ENCODE results near the gene SAMD8.

SAMD8 gene

GRCh38 chr10:75223507-75223906, 112.1 kb downstream of the SAMD8 start:
- DNase-seq (ENCODE audit: low read depth), result no peak

DNA sequence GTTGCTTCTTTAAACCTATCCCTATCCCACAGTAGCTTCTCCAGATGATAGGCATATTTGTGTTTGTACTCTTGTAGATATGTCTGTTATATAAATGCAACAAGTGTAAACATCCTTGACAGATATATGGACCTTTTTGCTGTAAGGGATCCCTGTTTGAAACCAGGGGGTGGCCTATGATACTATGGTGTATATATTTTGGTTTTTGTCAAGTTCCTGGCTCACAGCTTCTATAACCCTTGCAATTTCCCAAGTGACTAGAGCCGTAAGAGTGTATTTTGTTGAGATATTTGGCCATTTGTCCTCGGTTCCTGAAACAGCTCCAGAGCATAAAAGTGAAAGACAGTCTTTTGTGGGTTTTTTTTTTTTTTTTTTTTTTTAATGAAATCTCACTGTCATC, 114.6 kb downstream of the SAMD8 start:
- DNase-seq (ENCODE audit: low read depth), result no peak

DNA sequence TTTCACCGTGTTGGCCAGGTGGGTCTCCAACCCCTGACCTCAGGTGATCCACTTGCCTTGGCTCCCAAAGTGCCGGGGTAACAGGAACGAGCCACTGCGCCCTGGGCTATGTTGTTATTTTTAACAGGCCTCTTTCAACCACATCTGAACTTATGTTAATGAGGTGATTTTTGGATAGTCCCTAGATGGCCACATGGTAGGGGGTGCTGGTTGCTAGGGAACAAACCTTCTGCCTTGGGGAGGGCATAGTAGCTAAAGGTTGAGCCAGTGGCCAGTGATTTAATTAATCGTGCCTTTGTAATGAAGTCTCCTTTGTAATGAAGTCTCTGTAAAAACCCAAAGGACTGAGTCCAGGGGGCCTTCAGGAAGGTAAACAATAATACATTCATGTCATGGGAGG, 115.2 kb downstream of the SAMD8 start:
- DNase-seq (ENCODE audit: low read depth), result no peak

DNA sequence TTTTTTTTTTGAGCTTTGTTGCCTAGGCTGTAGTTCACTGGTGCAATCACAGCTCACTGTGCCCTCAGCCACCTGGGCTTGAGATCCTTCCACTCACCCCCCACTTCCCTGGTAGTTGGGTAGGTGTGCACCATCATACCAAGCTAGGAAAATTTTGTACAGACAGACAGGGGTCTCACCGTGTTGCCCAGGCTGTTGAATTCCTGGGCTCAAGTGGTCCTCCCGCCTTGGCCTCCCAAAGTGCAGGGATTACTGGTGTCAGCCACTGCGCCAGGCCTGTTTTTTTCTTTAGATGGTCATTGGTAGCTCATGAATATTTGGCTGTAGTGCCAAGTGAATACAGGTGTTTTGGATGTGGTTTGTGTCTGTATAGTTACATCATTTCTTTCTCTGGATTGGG, 116.8 kb downstream of the SAMD8 start:
- no peak for DNase-seq (ENCODE audit: low read depth)

DNA sequence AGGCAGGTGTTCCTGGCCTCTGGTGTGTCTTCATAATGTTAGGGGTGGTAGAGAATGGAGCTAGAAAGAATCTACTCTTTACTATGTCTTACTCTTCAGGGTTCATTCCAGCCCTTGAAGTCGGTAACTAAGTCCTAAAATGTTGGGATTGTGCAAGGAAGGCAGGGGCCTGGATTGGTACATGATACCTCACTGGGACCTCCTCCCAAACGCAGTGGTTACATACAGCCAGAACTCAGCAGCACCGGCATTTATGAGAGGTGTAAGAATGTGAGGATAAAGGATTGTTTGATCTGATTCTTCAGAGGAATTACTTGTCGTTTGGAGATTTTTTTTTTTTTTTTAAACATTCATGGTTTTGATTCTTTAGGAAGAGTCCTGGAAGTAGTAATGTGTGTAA, 117.4 kb downstream of the SAMD8 start:
- no peak for DNase-seq (ENCODE audit: low read depth)

DNA sequence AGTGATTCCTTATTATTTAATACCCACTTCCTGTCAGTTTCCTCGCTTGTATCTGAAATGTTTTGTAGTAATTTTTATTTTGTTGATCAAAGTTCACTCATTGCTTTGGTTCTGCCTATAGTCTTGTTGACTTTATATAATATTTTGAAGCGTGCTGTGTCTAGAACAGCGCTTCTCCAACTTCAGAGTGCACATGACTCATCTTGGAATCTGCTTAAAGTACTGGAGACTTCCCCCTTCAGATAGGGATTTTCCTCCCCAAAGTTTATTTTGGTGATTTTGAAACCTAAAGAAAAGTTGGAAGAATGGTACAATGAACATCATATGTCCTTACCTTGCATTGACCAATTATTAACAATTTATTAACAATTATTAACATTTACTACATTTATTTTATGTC, 118.5 kb downstream of the SAMD8 start:
- no peak for DNase-seq (ENCODE audit: low read depth)

GRCh38 chr10:75230600-75231038, 119.2 kb downstream of the SAMD8 start:
- DNase-seq (ENCODE audit: low read depth), result peak; percentile 91

Data from stimulated activated CD8-positive, alpha-beta memory T cell treated with anti-CD3 and anti-CD28 coated beads, Interleukin-15, amount 100 ng/mL, for 1 hour (primary cell).